NT2/D1 (cell line): ENCODE data around the gene MEIS2.

Source experiments
- DNase-seq: peaks from one replicate; pipeline ENCODE4 v3.0.0-alpha.2; 2011; ENCODE audit warnings: low read depth, low spot score
- H3K27me3 ChIP-seq: 2 replicates; pipeline ENCODE4 v1.6.0; 2011; ENCODE audit warnings: mild to moderate bottlenecking; ENCODE audit not compliant: insufficient read length, insufficient read depth
- H3K36me3 ChIP-seq: 2 replicates; pipeline ENCODE4 v1.6.1; 2011; ENCODE audit warnings: mild to moderate bottlenecking, low read length, mixed read lengths; ENCODE audit not compliant: insufficient read depth, insufficient read length
- H3K4me1 ChIP-seq: 2 replicates; pipeline ENCODE4 v1.5.1; 2011; ENCODE audit not compliant: insufficient read depth, insufficient read length
- H3K4me3 ChIP-seq: 2 replicates; pipeline ENCODE4 v1.5.1; 2011; ENCODE audit warnings: low read depth; ENCODE audit not compliant: insufficient read length
- H3K9ac ChIP-seq: 2 replicates; pipeline ENCODE4 v1.6.0; 2011; ENCODE audit warnings: low read depth; ENCODE audit not compliant: insufficient read length
- H3K9me3 ChIP-seq: 2 replicates; pipeline ENCODE4 v1.5.1; 2011; ENCODE audit warnings: mild to moderate bottlenecking, low read length; ENCODE audit not compliant: insufficient read depth
- SUZ12 ChIP-seq: IDR thresholded peaks from 2 replicates; pipeline ENCODE4 v1.6.1; 2011; ENCODE audit not compliant: insufficient read length, insufficient read depth; ENCODE audit errors: extremely low read depth
- YY1 ChIP-seq: IDR thresholded peaks from 2 replicates; pipeline ENCODE4 v1.6.1; 2011; ENCODE audit not compliant: insufficient read length, insufficient read depth
- ZNF274 ChIP-seq: IDR thresholded peaks from 2 replicates; pipeline ENCODE4 v1.6.1; 2011; ENCODE audit warnings: mild to moderate bottlenecking, low read depth, low read length

Gene MEIS2

DNA sequence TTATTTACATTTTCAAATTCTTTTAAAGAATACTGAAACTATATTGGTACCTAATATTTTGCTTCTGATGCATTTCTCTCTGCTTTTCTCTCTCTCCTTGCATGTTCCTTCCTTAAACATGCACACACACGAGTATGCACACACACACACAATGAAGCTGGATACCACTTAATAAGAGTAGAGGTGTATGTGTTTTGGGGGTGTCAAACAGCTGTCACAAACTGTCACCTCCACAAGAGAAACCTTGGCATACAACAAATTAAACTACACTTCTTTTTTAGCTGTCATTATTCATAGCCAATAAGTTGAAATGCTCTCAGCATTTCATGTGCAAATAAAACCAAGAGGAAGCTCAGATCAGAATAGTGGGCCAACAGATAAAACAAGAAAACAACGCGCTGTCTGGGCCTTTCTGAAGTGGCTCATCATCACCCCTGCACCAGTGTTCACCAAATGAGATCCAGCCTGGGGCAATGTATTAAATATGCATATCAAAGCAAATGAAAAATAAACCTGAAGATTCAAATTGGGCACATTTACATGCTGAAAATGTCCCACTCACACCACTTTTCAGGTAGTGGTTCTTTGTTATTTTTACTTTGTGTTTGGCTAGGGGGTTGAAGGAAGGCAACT, 9.7 kb downstream of the MEIS2 start:
- peaks cover 2% of the 10 kb centered on the region for H3K4me1 ChIP-seq
- H3K9ac ChIP-seq, result no peak overlapping the region
- no peaks in the 10 kb centered on the region for H3K36me3 ChIP-seq
- peaks cover 9% of the 10 kb centered on the region for H3K27me3 ChIP-seq
- no peaks in the 10 kb centered on the region for H3K9me3 ChIP-seq
- H3K4me3 ChIP-seq, result no peak overlapping the region
- no peak for DNase-seq
- TF ChIP-seq ZNF274, result no peak
- no peak for TF ChIP-seq YY1
- TF ChIP-seq SUZ12, result no peak

DNA sequence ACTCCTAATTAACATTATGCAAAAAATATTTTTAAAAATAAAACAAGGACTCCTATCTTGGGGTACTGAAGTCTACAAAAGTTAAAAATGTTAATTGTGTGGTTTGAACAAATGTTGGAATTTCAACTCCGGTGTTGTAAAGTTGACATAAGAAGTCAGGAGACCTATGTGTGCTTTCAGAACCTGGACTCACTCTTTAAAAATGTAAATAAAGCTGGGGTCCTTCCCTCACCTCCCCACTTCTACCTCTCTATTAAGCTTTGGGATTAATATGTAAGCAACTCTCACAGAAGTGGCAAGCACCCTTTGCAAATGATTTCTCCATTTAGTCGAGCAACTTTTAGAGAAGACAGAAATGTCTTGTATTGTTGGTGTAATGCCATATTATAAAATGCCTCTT, 11.9 kb downstream of the MEIS2 start:
- Histone ChIP-seq H3K9ac (no peak overlapping the region), H3K4me1 (peaks cover 2% of the 10 kb centered on the region), H3K9me3 (no peaks in the 10 kb centered on the region; the same call in 1 of the 2 replicates), H3K36me3 (no peaks in the 10 kb centered on the region), H3K27me3 (peaks cover 7% of the 10 kb centered on the region), H3K4me3 (no peak overlapping the region)
- no peak for DNase-seq
- TF ChIP-seq YY1 (no peak), SUZ12 (no peak), ZNF274 (no peak)

DNA sequence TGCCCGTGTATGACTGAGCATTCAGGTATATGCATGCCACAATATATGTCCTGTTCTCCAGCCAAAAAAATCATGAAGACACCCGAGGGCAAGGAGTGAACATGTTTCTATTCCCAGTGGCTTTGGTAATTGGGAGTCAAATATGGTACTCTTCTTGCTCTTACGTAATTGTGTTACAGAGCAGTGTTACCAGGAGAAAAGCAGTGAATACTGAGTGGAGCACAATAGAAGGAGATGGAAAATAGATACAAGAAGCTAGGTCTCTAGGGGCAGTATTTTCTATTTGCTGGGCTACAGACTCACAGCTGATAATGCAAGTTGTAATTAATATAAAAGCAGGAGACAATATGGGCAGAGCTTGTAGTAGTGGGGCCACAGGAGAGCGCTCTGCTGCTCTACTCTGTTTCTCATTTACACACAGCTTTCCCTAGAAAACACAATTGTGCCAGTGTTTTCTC, 13.2 kb downstream of the MEIS2 start:
- DNase-seq, result no peak
- TF ChIP-seq YY1 (no peak), ZNF274 (no peak), SUZ12 (no peak)
- Histone ChIP-seq H3K4me3 (no peak overlapping the region), H3K9ac (no peak overlapping the region), H3K36me3 (no peaks in the 10 kb centered on the region), H3K4me1 (peaks cover 2% of the 10 kb centered on the region), H3K9me3 (no peaks in the 10 kb centered on the region; the same call in 1 of the 2 replicates), H3K27me3 (no peaks in the 10 kb centered on the region)

DNA sequence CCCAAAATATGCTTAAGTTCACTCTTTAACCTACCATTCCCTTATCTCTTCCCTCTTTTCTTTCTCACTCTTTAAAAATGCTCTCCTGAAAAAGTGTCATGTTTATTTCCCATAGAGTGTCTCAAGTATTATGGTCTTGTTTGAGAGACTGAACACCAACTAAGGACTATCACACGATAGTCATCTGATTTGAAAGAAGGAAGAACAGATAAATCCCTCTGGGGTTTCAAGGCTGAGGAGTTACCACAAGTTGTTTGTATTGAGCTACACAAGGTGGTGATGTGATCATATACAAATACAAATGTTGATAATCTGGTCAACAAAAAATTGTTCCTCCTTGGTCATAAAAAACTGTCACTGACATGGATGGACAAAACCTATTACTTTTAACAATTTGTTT, 13.8 kb downstream of the MEIS2 start:
- TF ChIP-seq SUZ12, result no peak
- no peak for TF ChIP-seq ZNF274
- TF ChIP-seq YY1, result no peak
- Histone ChIP-seq H3K9ac (no peak overlapping the region), H3K27me3 (no peaks in the 10 kb centered on the region), H3K4me1 (peaks cover 2% of the 10 kb centered on the region), H3K36me3 (no peaks in the 10 kb centered on the region), H3K9me3 (no peaks in the 10 kb centered on the region; the same call in 1 of the 2 replicates), H3K4me3 (no peak overlapping the region)
- no peak for DNase-seq

DNA sequence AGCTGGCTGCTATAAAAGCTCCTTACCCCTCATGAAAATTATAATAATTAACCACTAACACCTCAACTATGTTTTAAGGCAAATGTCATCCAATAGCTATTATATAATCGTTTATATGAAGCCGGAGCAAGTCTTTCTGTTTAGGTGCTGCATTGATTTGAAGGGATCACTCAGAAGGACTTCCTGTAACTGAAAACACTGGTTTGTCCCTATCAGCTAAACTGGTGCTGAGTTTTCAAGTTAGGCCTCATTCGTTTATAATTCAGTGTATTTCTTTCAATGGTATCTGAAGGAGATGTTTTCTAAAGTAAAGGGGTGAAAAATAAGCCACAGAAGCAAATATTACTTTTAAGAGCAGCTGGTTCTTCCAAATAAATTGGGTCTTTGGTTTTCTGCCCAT, 14.2 kb downstream of the MEIS2 start:
- no peaks in the 10 kb centered on the region for H3K27me3 ChIP-seq
- H3K4me3 ChIP-seq, result no peak overlapping the region
- H3K9me3 ChIP-seq, result no peaks in the 10 kb centered on the region; the same call in 1 of the 2 replicates
- peaks cover 1% of the 10 kb centered on the region for H3K4me1 ChIP-seq
- DNase-seq, result no peak
- H3K9ac ChIP-seq, result no peak overlapping the region
- no peaks in the 10 kb centered on the region for H3K36me3 ChIP-seq
- no peak for TF ChIP-seq SUZ12
- no peak for TF ChIP-seq ZNF274
- TF ChIP-seq YY1, result no peak

DNA sequence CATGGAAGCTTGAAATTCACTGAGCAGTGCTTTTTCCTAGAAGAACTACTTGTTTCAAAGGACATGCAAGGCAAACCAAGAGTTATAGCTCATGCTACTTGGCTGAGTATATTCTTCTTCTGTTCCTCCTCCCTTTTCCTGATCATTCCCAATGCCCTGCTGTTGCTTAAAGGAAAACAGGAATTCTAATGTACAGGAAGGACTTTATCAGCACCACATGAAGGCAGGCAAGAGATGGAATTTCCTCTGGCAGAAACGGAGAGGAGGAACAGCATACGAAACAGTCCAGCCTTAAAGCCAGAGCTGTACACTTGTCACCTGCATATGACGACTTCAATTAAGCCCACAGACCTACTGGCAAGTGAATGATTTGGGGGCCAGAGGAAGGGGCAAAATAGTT, 15.7 kb downstream of the MEIS2 start:
- TF ChIP-seq SUZ12 (no peak), YY1 (no peak), ZNF274 (no peak)
- Histone ChIP-seq H3K9ac (no peak overlapping the region), H3K36me3 (no peaks in the 10 kb centered on the region), H3K9me3 (no peaks in the 10 kb centered on the region; the same call in 1 of the 2 replicates), H3K4me3 (no peak overlapping the region), H3K27me3 (no peaks in the 10 kb centered on the region), H3K4me1 (no peaks in the 10 kb centered on the region)
- no peak for DNase-seq

DNA sequence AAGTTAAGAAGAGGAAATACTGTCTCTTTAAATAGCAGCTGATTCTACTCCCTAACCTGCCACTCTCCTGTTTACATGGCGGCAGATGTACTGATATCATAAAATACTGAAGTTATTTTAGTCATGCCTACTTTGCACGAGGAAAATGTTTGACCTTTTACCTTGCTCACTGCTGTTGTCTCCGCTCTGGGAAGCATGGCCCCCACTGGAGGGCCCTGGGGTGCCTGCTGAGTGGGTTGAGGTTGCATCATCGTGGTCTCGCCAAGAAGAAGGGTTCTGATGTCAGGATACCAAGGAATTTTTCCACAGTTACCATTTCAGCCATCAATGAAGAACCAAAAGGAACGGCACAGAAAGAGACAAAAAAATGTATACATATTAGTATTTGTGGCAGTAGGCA, 16.7 kb downstream of the MEIS2 start:
- no peak for TF ChIP-seq ZNF274
- Histone ChIP-seq H3K9ac (no peak overlapping the region), H3K36me3 (no peaks in the 10 kb centered on the region)

DNA sequence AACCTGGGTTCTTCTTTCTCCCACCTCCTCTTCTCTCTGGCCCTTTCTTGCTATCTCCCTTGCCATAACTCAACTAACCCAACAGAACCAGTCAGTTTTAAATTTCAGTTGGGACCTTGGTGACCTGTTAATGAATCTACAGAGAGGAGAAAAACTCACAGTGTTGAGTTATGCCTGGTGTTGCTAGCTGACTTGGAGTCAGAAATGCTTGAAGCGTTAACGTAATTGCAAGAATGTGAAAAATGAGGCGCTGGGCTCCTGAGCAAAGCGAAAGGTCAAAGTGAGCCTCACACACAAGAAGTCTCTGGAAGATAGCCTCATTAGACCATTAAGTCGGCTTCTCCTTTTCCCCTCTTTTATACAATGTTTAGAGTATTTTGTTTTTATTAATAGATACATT, 18.4 kb downstream of the MEIS2 start:
- no peak for TF ChIP-seq YY1
- no peak for TF ChIP-seq SUZ12
- H3K9me3 ChIP-seq, result no peaks in the 10 kb centered on the region; the same call in 1 of the 2 replicates
- no peaks in the 10 kb centered on the region for H3K27me3 ChIP-seq
- H3K4me1 ChIP-seq, result no peaks in the 10 kb centered on the region
- H3K36me3 ChIP-seq, result no peaks in the 10 kb centered on the region
- H3K9ac ChIP-seq, result no peak overlapping the region
- no peak for DNase-seq
- no peak overlapping the region for H3K4me3 ChIP-seq

More for the DNA sequence above, 16.7 kb downstream of the MEIS2 start:
- no peak overlapping the region for H3K4me3 ChIP-seq
- H3K9me3 ChIP-seq, result no peaks in the 10 kb centered on the region; the same call in 1 of the 2 replicates
- DNase-seq, result no peak
- H3K4me1 ChIP-seq, result no peaks in the 10 kb centered on the region
- no peaks in the 10 kb centered on the region for H3K27me3 ChIP-seq
